Lower leg skin (tissue), 4 donors: ENCODE measurements around the gene CCR6. TPM values are rescaled to one million over a fixed set of nuclear protein-coding genes. Genes with fewer than 3 reads are reported as not detected.
"Not testable (repeated sequence)": the region's sequence is repeated elsewhere in the genome, so short reads cannot be mapped to it uniquely, and the experiment has no call there.

Source experiments
- DNase-seq, 2 donors: peaks; one replicate each; pipeline ENCODE4 v3.0.0-alpha.2; 2019; ENCODE audit warnings: low spot score in 2 of 2
- H3K4me3 ChIP-seq: fragments of 200-600 bp; sonication (generic); 2 replicates; pipeline ENCODE4 v1.5.1; 2017; ENCODE audit warnings: mild to moderate bottlenecking, low read depth; ENCODE audit not compliant: poor library complexity, severe bottlenecking
- WGBS, 2 donors: methylation state at CpG; one replicate each; pipeline ENCODE4 v1.1.5; 2018; 5-methylcytosine and 5-hydroxymethylcytosine counted together
- intact Hi-C: fragments of 100-400 bp; cut with DNase I; formaldehyde crosslinking; loops from one replicate; pipeline ENCODE4 v1.15.0; 2023; ENCODE audit warnings: low total_unique reads
- total RNA-seq, 4 donors: library from RNA; depleted of rRNA; stranded (reverse); fragments of >200 nt; gene quantifications; one replicate each; pipeline ENCODE4 v1.1.0, GENCODE V29; 2016

Gene CCR6
- total RNA-seq, 4 donors from 2014 or later = 0.42 to 1.5 (median 0.49) TPM; not detected in 1

DNA sequence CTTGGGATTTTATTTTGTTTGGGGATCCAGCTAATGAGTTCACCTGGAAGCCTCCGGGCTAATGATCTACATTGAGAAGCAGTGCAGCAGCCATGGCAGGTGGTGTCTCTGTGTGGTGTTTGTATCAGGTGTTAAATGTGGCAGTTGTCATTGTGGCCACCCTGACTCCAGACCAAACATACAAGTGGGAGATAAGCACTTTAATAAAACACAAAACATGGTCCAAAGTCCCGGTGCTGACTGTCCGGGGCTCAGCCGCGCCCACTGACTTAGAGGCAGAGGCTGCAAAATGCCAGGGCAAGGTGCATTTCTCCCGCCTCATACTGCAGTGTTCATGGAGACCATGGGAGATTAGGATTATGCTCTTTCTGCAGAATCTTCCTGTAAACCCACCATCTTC lies 58.5 kb downstream of the CCR6 start:
- intact Hi-C loops, H3K4me3 ChIP-seq, DNase-seq: not testable (repeated sequence)
- WGBS, 2 donors = no CpG with 5 or more reads among the region's 6 CpGs

GRCh38 chr6:167182913-167183314 lies 60.0 kb downstream of the CCR6 start:
- DNase-seq, H3K4me3 ChIP-seq, intact Hi-C loops: not testable (repeated sequence)
- WGBS, 2 donors = 2 to 7% methylated on average over 4 to 5 of the region's 8 CpGs

DNA sequence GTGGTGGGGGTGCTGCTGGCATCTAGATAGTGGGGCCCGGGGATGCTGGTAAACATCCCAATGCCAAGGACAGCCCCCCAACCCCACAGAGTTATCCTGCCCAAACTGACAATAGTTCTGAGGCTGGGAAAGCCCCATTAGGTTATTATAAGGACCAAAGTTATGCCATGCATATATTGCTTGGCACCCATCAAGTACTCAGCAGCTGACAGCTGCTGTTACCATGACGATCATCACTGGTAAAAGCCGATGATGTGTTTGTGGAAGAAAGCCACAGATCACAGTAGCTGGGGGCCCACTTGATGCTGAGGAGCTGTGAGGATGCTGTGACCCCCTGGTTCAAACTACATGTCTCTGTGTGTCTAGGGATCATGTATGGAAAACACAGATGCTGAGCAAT lies 62.2 kb downstream of the CCR6 start:
- WGBS, 2 donors = 79% methylated on average over 3 of the region's 3 CpGs
- DNase-seq, H3K4me3 ChIP-seq, intact Hi-C loops: not testable (repeated sequence)

DNA sequence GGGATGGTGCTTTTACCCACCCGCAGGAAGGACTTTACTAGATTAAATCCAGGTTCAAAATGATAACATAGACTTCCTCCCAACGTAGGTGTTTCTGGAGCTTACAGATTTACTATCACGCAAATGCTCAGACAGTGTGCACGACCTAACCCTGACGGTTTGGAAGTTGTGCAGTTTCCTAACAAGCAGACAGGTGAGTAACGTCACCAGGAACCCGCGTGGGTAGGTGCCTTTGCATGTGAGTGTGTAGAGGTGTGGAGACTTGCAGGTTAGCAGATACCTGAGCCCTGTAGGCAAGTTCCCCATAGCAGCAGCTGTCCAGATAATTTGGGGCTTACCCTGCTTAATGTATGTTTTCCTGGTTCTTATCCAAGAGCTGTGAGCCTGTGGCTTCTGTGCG lies 64.4 kb downstream of the CCR6 start:
- DNase-seq = peak in 1 of 2 donors; percentile 26
- H3K4me3 ChIP-seq, intact Hi-C loops: not testable (repeated sequence)
- WGBS, 2 donors = 44 to 53% methylated on average over 7 to 8 of the region's 9 CpGs

Other genes starting within 250 kb of the CCR6 start
- 10 to 100 TPM; 42.9 to 54.3 (median 47.7) TPM for gene RNASET2, start 166.5 kb upstream of the CCR6 start, total RNA-seq
- gene CEP43, start 123.7 kb upstream of the CCR6 start, total RNA-seq = 10 to 100 TPM in 1 of 4 donors, 1 to 10 TPM in 3; 2.8 to 13.0 (median 6.4) TPM
- gene GPR31, start 34.9 kb downstream of the CCR6 start, total RNA-seq = not detected
- 100 to 1,000 TPM in 2 of 4 donors, 10 to 100 TPM in 2; 38.0 to 111 (median 76.1) TPM for gene UNC93A, start 168.2 kb downstream of the CCR6 start, total RNA-seq
- gene TTLL2, start 202.0 kb downstream of the CCR6 start, total RNA-seq = under 1 TPM in 1 of 4 donors, not detected in 3; 0.10 TPM